Spleen (tissue), 7 donors: ENCODE results near the gene KIAA1217.

Experiments
- POLR2AphosphoS5 ChIP-seq, 3 donors: sonication (generic); formaldehyde crosslinking; IDR thresholded peaks; one replicate each; pipeline ENCODE4 v1.5.1; 2017; ENCODE audit warnings: antibody characterized with exemption in 3 of 3
- TF ChIP-seq, protein P1 (sequence below), 11 experiments: fragments of 200-600 bp in 7 of 11; fragments of 450-650 bp in 4 of 11; sonication (generic) in 4 of 11; IDR thresholded peaks in 8 of 11; conservative IDR thresholded peaks in 3 of 11; 1 replicate in 7 of 11; 2 replicates in 4 of 11; pipeline versions ENCODE4 v1.4.0 to v1.8.0; 2016 to 2021; ENCODE audit warnings: antibody characterized with exemption in 11 of 11, inconsistent platforms in 4 of 11, mild to moderate bottlenecking in 1 of 11
- donor health status: DM: no; HTN: no; CAD: no; lungs with moderate emphysema.
- donor health status: DM: no; HTN: no; CAD: no.
- donor health status: DM: no; HTN: no; CAD: no.

- TF ChIP-seq, protein P1, sequence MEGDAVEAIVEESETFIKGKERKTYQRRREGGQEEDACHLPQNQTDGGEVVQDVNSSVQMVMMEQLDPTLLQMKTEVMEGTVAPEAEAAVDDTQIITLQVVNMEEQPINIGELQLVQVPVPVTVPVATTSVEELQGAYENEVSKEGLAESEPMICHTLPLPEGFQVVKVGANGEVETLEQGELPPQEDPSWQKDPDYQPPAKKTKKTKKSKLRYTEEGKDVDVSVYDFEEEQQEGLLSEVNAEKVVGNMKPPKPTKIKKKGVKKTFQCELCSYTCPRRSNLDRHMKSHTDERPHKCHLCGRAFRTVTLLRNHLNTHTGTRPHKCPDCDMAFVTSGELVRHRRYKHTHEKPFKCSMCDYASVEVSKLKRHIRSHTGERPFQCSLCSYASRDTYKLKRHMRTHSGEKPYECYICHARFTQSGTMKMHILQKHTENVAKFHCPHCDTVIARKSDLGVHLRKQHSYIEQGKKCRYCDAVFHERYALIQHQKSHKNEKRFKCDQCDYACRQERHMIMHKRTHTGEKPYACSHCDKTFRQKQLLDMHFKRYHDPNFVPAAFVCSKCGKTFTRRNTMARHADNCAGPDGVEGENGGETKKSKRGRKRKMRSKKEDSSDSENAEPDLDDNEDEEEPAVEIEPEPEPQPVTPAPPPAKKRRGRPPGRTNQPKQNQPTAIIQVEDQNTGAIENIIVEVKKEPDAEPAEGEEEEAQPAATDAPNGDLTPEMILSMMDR (IDR thresholded peaks at IDR 0.05 in 8 of 11, conservative IDR thresholded peaks at IDR 0.05 in 3 of 11) = no peak
- TF ChIP-seq POLR2AphosphoS5 (IDR thresholded peaks at IDR 0.05) = no peak
Observed at GRCh38 chr10:24214762-24215161, 5.8 kb downstream of the KIAA1217 start.
